ENCODE results near the gene FANCE.

- TF ChIP-seq CTCF (IDR thresholded peaks at IDR 0.05) = no peak
- no peak for TF ChIP-seq POLR2A (IDR thresholded peaks at IDR 0.05)
Measured at GRCh38 chr6:35443341-35444030, 8.7 kb upstream of the FANCE start.
